ENCODE results near the gene POR. TPM values are rescaled to one million over a fixed set of nuclear protein-coding genes. Genes with fewer than 3 reads are reported as not detected.
A peak's percentile ranks its signal among the peaks of the same experiment; 100 is the strongest.

POR gene
- total and polyA plus RNA-seq, 2 of the 13 experiments (the other 11 are each of a cell fraction or from before 2014, with no cell fraction given), result 145 to 266 TPM

GRCh38 chr7:75906991-75907667 is 7.8 kb upstream of the POR start (continued):
- no peak for TF ChIP-seq ZNF138 (CRISPR knock-in tag; IDR thresholded peaks at IDR 0.05; ENCODE audit: low read depth)
- TF ChIP-seq ELK4 (CRISPR knock-in tag; IDR thresholded peaks at IDR 0.05; ENCODE audit: borderline replicate concordance), result no peak
- TF ChIP-seq CEBPG (CRISPR knock-in tag; IDR thresholded peaks at IDR 0.05), result peak; percentile 78
- no peak for TF ChIP-seq ZNF205 (CRISPR knock-in tag; IDR thresholded peaks at IDR 0.05)
- TF ChIP-seq ISX (CRISPR knock-in tag; conservative IDR thresholded peaks at IDR 0.05), result no peak
- TF ChIP-seq ZNF598 (CRISPR knock-in tag; IDR thresholded peaks at IDR 0.05; ENCODE audit: borderline replicate concordance), result peak; percentile 46; the same call in 1 of the 2 replicates
- peak; percentile 63; the same call in 1 of the 2 replicates for TF ChIP-seq ADNP (CRISPR knock-in tag; IDR thresholded peaks at IDR 0.05)
- TF ChIP-seq MED1 (CRISPR knock-in tag; IDR thresholded peaks at IDR 0.05), result peak; percentile 92
- TF ChIP-seq ZBTB43 (CRISPR knock-in tag; conservative IDR thresholded peaks at IDR 0.05), result peak; percentile 60
- TF ChIP-seq RNF219 (CRISPR knock-in tag; IDR thresholded peaks at IDR 0.05), result no peak
- TF ChIP-seq ZNF335 (CRISPR knock-in tag; IDR thresholded peaks at IDR 0.05), result no peak
- no peak for TF ChIP-seq CBFB (CRISPR knock-in tag; IDR thresholded peaks at IDR 0.05)
- TF ChIP-seq MEF2D (CRISPR knock-in tag; IDR thresholded peaks at IDR 0.05), result peak; percentile 67
- no peak for TF ChIP-seq ZBTB40 (IDR thresholded peaks at IDR 0.05)
- TF ChIP-seq ZBTB40 (CRISPR knock-in tag; IDR thresholded peaks at IDR 0.05), result no peak; the same call in 1 of the 2 replicates
- TF ChIP-seq NR2F2 (IDR thresholded peaks at IDR 0.05; ENCODE audit: borderline replicate concordance, low read depth), result peak; percentile 79
- TF ChIP-seq ZNF350 (CRISPR knock-in tag; IDR thresholded peaks at IDR 0.05; ENCODE audit: borderline replicate concordance, low read depth), result peak; percentile 76; the same call in 1 of the 2 replicates
